GM12878 (cell line): ENCODE data around the gene PRR13. TPM values are rescaled to one million over a fixed set of nuclear protein-coding genes. Genes with fewer than 3 reads are reported as not detected.

Source experiments
- BHLHE40 ChIP-seq, 2 experiments: fragments of 450-650 bp in 1 of 2; IDR thresholded peaks; 2 replicates each; pipeline ENCODE4 v1.6.1; 2011 to 2017; ENCODE audit warnings: low read depth in 2 of 2, borderline replicate concordance in 1 of 2, improper control_type of control experiment in 1 of 2, low read length in 1 of 2, mild to moderate bottlenecking in 1 of 2
- E4F1 ChIP-seq: fragments of 450-650 bp; IDR thresholded peaks from 2 replicates; pipeline ENCODE4 v1.6.1; 2018; ENCODE audit warnings: borderline replicate concordance, mild to moderate bottlenecking; ENCODE audit not compliant: partially characterized antibody
- EED ChIP-seq: sonication (generic); IDR thresholded peaks from 2 replicates; pipeline ENCODE4 v1.6.1; 2016; ENCODE audit warnings: antibody characterized with exemption, low read depth
- EGR1 ChIP-seq, 2 experiments: IDR thresholded peaks; 1 replicate in 1 of 2; 2 replicates in 1 of 2; pipeline ENCODE4 v1.6.1; 2011 to 2012; ENCODE audit warnings: low read depth in 2 of 2, low read length in 2 of 2, borderline replicate concordance in 1 of 2, mild to moderate bottlenecking in 1 of 2, moderate library complexity in 1 of 2
- ELK1 ChIP-seq: IDR thresholded peaks from 2 replicates; pipeline ENCODE4 v1.6.1; 2012; ENCODE audit warnings: low read depth, low read length, improper control_type of control experiment
- ESRRA ChIP-seq: IDR thresholded peaks from 2 replicates; pipeline ENCODE4 v1.6.1; 2012; ENCODE audit warnings: mild to moderate bottlenecking, low read length, improper control_type of control experiment
- EZH2 ChIP-seq: IDR thresholded peaks from 2 replicates; pipeline ENCODE4 v1.6.1; 2012; ENCODE audit warnings: low read depth, mild to moderate bottlenecking, control low read depth, inconsistent platforms, low read length, borderline replicate concordance; ENCODE audit not compliant: control insufficient read depth
- NFYA ChIP-seq: IDR thresholded peaks from 2 replicates; pipeline ENCODE4 v1.6.1; 2011; ENCODE audit warnings: low read depth, mild to moderate bottlenecking, low read length, improper control_type of control experiment, borderline replicate concordance
- SPI1 ChIP-seq: IDR thresholded peaks from 2 replicates; pipeline ENCODE4 v1.6.1; 2011; ENCODE audit warnings: low read depth, mild to moderate bottlenecking, low read length, moderate library complexity, borderline replicate concordance; ENCODE audit not compliant: insufficient read depth
- SUZ12 ChIP-seq: fragments of 200-600 bp; sonication (generic); IDR thresholded peaks from one replicate; pipeline ENCODE4 v1.6.1; 2018; ENCODE audit warnings: antibody characterized with exemption, mild to moderate bottlenecking; ENCODE audit not compliant: unreplicated experiment
- polyA plus RNA-seq, 11 experiments: library from polyadenylated mRNA; depleted of rRNA in 4 of 11; unstranded in 6 of 11; stranded (reverse) in 5 of 11; fragments of >200 nt; fragmentation: Nextera tagmentation in 4 of 11; fragmentation: Illumina TruSeq in 1 of 11; extraction: Ambion mirVana in 4 of 11; extraction: Trizol in 1 of 11; gene quantifications; 1 replicate in 1 of 11; 2 replicates in 10 of 11; pipeline versions ENCODE4 v1.2.1 to v1.2.3, GENCODE V29; 2011 to 2016; ENCODE audit warnings: inconsistent platforms in 2 of 11, missing spikeins in 2 of 11, low read depth in 1 of 11
- total RNA-seq, 4 experiments: library from RNA; depleted of rRNA in 3 of 4; stranded (reverse); fragments of >200 nt in 3 of 4; fragmentation: Illumina TruSeq in 1 of 4; extraction: Trizol in 1 of 4; gene quantifications; 2 replicates each; pipeline versions ENCODE4 v1.2.1 to v1.2.3, GENCODE V29; 2013 to 2021

Gene PRR13
- total and polyA plus RNA-seq, 10 of the 15 experiments (the other 5 are each of a cell fraction or from before 2014, with no cell fraction given), result 94.2 to 462 (median 276) TPM

GRCh38 chr12:53479331-53479730 lies 37.8 kb downstream of the PRR13 start (continued):
- TF ChIP-seq E4F1 (no peak), SPI1 (no peak), ESRRA (no peak), EZH2 (no peak), NFYA (no peak), EGR1 (IDR thresholded peaks at IDR 0.05; ENCODE audit: borderline replicate concordance in 1 of 2, low read depth in 2 of 2, low read length in 2 of 2) (no peak), ELK1 (no peak), EED (no peak), BHLHE40 (IDR thresholded peaks at IDR 0.05; ENCODE audit: borderline replicate concordance in 1 of 2, low read depth in 2 of 2, low read length in 1 of 2) (no peak), SUZ12 (no peak)
